Liver (tissue), 9 donors: ENCODE results near the gene METTL25. TPM values are rescaled to one million over a fixed set of nuclear protein-coding genes. Genes with fewer than 3 reads are reported as not detected.
A peak's percentile ranks its signal among the peaks of the same experiment; 100 is the strongest.

Source experiments
- DNase-seq: peaks from one replicate; pipeline ENCODE4 v3.0.0-alpha.2; 2017; ENCODE audit warnings: low spot score
- H3K27ac ChIP-seq, 2 donors: one replicate each; pipeline ENCODE4 v1.7.0; 2013; ENCODE audit warnings: inconsistent platforms in 2 of 2, low read length in 2 of 2, control low read depth in 1 of 2, low read depth in 1 of 2, mild to moderate bottlenecking in 1 of 2
- H3K27me3 ChIP-seq, 4 donors: one replicate each; pipeline versions ENCODE4 v1.6.1 to v1.7.0; 2013; ENCODE audit warnings: low read length in 3 of 4, inconsistent platforms in 1 of 4, mild to moderate bottlenecking in 1 of 4, moderate library complexity in 1 of 4; ENCODE audit not compliant: control insufficient read depth in 4 of 4, insufficient read depth in 4 of 4
- H3K36me3 ChIP-seq, 4 donors: one replicate each; pipeline versions ENCODE4 v1.6.1 to v1.7.0; 2013; ENCODE audit warnings: low read length in 3 of 4, mild to moderate bottlenecking in 3 of 4, low read depth in 1 of 4, moderate library complexity in 1 of 4; ENCODE audit not compliant: control insufficient read depth in 4 of 4, insufficient read depth in 3 of 4
- H3K4me1 ChIP-seq, 4 donors: one replicate each; pipeline versions ENCODE4 v1.6.1 to v1.7.0; 2013; ENCODE audit warnings: low read length in 3 of 4, mild to moderate bottlenecking in 3 of 4, moderate library complexity in 1 of 4; ENCODE audit not compliant: control insufficient read depth in 4 of 4, insufficient read depth in 4 of 4
- H3K4me3 ChIP-seq, 3 donors: one replicate each; pipeline versions ENCODE4 v1.6.1 to v1.7.0; 2013; ENCODE audit warnings: low read length in 3 of 3, control low read depth in 1 of 3, low read depth in 1 of 3, mild to moderate bottlenecking in 1 of 3
- H3K9ac ChIP-seq, 2 donors: one replicate each; pipeline ENCODE4 v1.7.0; 2013; ENCODE audit warnings: low read length in 2 of 2, mild to moderate bottlenecking in 2 of 2, moderate library complexity in 2 of 2, control low read depth in 1 of 2, low read depth in 1 of 2
- H3K9me3 ChIP-seq, 4 donors: one replicate each; pipeline versions ENCODE4 v1.6.1 to v1.7.0; 2013; ENCODE audit warnings: low read length in 3 of 4; ENCODE audit not compliant: control insufficient read depth in 4 of 4
- CTCF ChIP-seq: fragments of 150-350 bp; IDR thresholded peaks from 2 replicates; pipeline ENCODE4 v1.5.1; 2017; ENCODE audit warnings: improper control_type of control experiment, low read depth, low read length; ENCODE audit not compliant: missing input control
- EGR1 ChIP-seq, 2 donors: IDR thresholded peaks; 2 replicates each; pipeline ENCODE4 v1.6.1; 2016 to 2018; ENCODE audit warnings: antibody characterized with exemption in 2 of 2, low read depth in 2 of 2
- FOXA1 ChIP-seq: IDR thresholded peaks from 2 replicates; pipeline ENCODE4 v1.6.1; 2016; ENCODE audit warnings: antibody characterized with exemption
- GABPA ChIP-seq, 2 donors: IDR thresholded peaks in 1 of 2; conservative IDR thresholded peaks in 1 of 2; 2 replicates each; pipeline ENCODE4 v1.6.1; 2016; ENCODE audit warnings: antibody characterized with exemption in 2 of 2, mild to moderate bottlenecking in 1 of 2, moderate library complexity in 1 of 2
- JUND ChIP-seq, 2 donors: IDR thresholded peaks; 2 replicates each; pipeline ENCODE4 v1.6.1; 2016; ENCODE audit warnings: antibody characterized with exemption in 2 of 2
- NR2F2 ChIP-seq: IDR thresholded peaks from 2 replicates; pipeline ENCODE4 v1.6.1; 2016; ENCODE audit warnings: antibody characterized with exemption
- RAD21 ChIP-seq, 2 donors: IDR thresholded peaks; 2 replicates each; pipeline ENCODE4 v1.6.1; 2016; ENCODE audit warnings: antibody characterized with exemption in 2 of 2, mild to moderate bottlenecking in 2 of 2
- RXRA ChIP-seq, 2 donors: IDR thresholded peaks; 2 replicates each; pipeline ENCODE4 v1.6.1; 2017 to 2018; ENCODE audit warnings: antibody characterized with exemption in 2 of 2, mild to moderate bottlenecking in 1 of 2
- SP1 ChIP-seq: IDR thresholded peaks from 2 replicates; pipeline ENCODE4 v1.6.1; 2018; ENCODE audit warnings: antibody characterized with exemption, mild to moderate bottlenecking
- TAF1 ChIP-seq: conservative IDR thresholded peaks from 2 replicates; pipeline ENCODE4 v1.6.1; 2016; ENCODE audit warnings: antibody characterized with exemption, mild to moderate bottlenecking
- YY1 ChIP-seq: IDR thresholded peaks from 2 replicates; pipeline ENCODE4 v1.6.1; 2016; ENCODE audit warnings: antibody characterized with exemption, mild to moderate bottlenecking
- WGBS: extraction: QIAGEN DNeasy Blood & Tissue Kit; methylation state at CpG from one replicate; pipeline ENCODE4 v1.1.7; 2013; 5-methylcytosine and 5-hydroxymethylcytosine counted together
- polyA plus RNA-seq, 2 donors: library from polyadenylated mRNA; stranded (reverse) in 1 of 2; unstranded in 1 of 2; fragments of 200-250 nt in 1 of 2; fragments of >200 nt in 1 of 2; fragmentation: Nextera tagmentation in 1 of 2; extraction: Ambion mirVana in 1 of 2; gene quantifications; one replicate each; pipeline versions ENCODE4 v1.2.1 to v1.2.3, GENCODE V29; 2013 to 2015
- total RNA-seq, 2 donors: library from RNA; depleted of rRNA; stranded (reverse); fragments of >200 nt; gene quantifications; one replicate each; pipeline ENCODE4 v1.2.3, GENCODE V29; 2014
- TF ChIP-seq, protein P1 (sequence below): IDR thresholded peaks from 2 replicates; pipeline ENCODE4 v1.6.1; 2016; ENCODE audit warnings: antibody characterized with exemption, mild to moderate bottlenecking
- TF ChIP-seq, protein P2 (sequence below): IDR thresholded peaks from 2 replicates; pipeline ENCODE4 v1.6.1; 2016; ENCODE audit warnings: antibody characterized with exemption
- TF ChIP-seq, protein P3 (sequence below): IDR thresholded peaks from 2 replicates; pipeline ENCODE4 v1.6.1; 2016; ENCODE audit warnings: antibody characterized with exemption
- donor health status: healthy.
- donor health status: healthy.
- donor health status: healthy.
- donor health status: healthy.
- donor health status: healthy.

The METTL25 gene
- total and polyA plus RNA-seq, 4 donors = 1.5 to 13.4 (median 9.6) TPM

GRCh38 chr12:82378997-82379396, 20.7 kb downstream of the METTL25 start:
- TF ChIP-seq RXRA (IDR thresholded peaks at IDR 0.05) = no peak
- TF ChIP-seq YY1 = no peak
- TF ChIP-seq, protein P1, sequence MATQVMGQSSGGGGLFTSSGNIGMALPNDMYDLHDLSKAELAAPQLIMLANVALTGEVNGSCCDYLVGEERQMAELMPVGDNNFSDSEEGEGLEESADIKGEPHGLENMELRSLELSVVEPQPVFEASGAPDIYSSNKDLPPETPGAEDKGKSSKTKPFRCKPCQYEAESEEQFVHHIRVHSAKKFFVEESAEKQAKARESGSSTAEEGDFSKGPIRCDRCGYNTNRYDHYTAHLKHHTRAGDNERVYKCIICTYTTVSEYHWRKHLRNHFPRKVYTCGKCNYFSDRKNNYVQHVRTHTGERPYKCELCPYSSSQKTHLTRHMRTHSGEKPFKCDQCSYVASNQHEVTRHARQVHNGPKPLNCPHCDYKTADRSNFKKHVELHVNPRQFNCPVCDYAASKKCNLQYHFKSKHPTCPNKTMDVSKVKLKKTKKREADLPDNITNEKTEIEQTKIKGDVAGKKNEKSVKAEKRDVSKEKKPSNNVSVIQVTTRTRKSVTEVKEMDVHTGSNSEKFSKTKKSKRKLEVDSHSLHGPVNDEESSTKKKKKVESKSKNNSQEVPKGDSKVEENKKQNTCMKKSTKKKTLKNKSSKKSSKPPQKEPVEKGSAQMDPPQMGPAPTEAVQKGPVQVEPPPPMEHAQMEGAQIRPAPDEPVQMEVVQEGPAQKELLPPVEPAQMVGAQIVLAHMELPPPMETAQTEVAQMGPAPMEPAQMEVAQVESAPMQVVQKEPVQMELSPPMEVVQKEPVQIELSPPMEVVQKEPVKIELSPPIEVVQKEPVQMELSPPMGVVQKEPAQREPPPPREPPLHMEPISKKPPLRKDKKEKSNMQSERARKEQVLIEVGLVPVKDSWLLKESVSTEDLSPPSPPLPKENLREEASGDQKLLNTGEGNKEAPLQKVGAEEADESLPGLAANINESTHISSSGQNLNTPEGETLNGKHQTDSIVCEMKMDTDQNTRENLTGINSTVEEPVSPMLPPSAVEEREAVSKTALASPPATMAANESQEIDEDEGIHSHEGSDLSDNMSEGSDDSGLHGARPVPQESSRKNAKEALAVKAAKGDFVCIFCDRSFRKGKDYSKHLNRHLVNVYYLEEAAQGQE = no peak
- no peak for TF ChIP-seq NR2F2
- TF ChIP-seq TAF1 = no peak
- TF ChIP-seq RAD21 (IDR thresholded peaks at IDR 0.05) = no peak
- TF ChIP-seq, protein P2, sequence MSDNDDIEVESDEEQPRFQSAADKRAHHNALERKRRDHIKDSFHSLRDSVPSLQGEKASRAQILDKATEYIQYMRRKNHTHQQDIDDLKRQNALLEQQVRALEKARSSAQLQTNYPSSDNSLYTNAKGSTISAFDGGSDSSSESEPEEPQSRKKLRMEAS = no peak
- TF ChIP-seq EGR1 (IDR thresholded peaks at IDR 0.05; ENCODE audit: low read depth in 2 of 2) = no peak
- no peak for TF ChIP-seq JUND (IDR thresholded peaks at IDR 0.05)
- TF ChIP-seq SP1 = no peak
- TF ChIP-seq GABPA (IDR thresholded peaks at IDR 0.05 in 1 of 2, conservative IDR thresholded peaks at IDR 0.05 in 1 of 2) = no peak
- no peak for TF ChIP-seq FOXA1
- TF ChIP-seq, protein P3, sequence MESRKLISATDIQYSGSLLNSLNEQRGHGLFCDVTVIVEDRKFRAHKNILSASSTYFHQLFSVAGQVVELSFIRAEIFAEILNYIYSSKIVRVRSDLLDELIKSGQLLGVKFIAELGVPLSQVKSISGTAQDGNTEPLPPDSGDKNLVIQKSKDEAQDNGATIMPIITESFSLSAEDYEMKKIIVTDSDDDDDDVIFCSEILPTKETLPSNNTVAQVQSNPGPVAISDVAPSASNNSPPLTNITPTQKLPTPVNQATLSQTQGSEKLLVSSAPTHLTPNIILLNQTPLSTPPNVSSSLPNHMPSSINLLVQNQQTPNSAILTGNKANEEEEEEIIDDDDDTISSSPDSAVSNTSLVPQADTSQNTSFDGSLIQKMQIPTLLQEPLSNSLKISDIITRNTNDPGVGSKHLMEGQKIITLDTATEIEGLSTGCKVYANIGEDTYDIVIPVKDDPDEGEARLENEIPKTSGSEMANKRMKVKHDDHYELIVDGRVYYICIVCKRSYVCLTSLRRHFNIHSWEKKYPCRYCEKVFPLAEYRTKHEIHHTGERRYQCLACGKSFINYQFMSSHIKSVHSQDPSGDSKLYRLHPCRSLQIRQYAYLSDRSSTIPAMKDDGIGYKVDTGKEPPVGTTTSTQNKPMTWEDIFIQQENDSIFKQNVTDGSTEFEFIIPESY = no peak
- no peak for TF ChIP-seq CTCF
- H3K4me1 ChIP-seq = no peaks in the 10 kb centered on the region
- H3K27me3 ChIP-seq = no peaks in the 10 kb centered on the region
- no peak for DNase-seq
- H3K9ac ChIP-seq = no peak overlapping the region
- H3K36me3 ChIP-seq = peaks cover 0 to 5% (median under 1%) of the 10 kb centered on the region in 4 donors
- H3K9me3 ChIP-seq = peaks cover 0 to 6% (median 4%) of the 10 kb centered on the region in 4 donors
- no peak overlapping the region for H3K4me3 ChIP-seq
- H3K27ac ChIP-seq = no peak overlapping the region

- Histone ChIP-seq H3K36me3 (peaks cover 0 to 5% (median 2%) of the 10 kb centered on the region in 4 donors), H3K9ac (no peak overlapping the region), H3K4me1 (no peaks in the 10 kb centered on the region), H3K9me3 (no peaks in the 10 kb centered on the region), H3K27ac (no peak overlapping the region), H3K4me3 (no peak overlapping the region), H3K27me3 (no peaks in the 10 kb centered on the region)
- WGBS = 86% methylated on average over 2 of the region's 2 CpGs
- TF ChIP-seq TAF1 = no peak
- no peak for TF ChIP-seq RXRA (IDR thresholded peaks at IDR 0.05)
- peak; percentile 23 to 34 for TF ChIP-seq RAD21 (IDR thresholded peaks at IDR 0.05)
- no peak for DNase-seq
Observed at GRCh38 chr12:82383930-82384552, 25.7 kb downstream of the METTL25 start.
